ENCODE data around the gene MERTK. TPM values are rescaled to one million over a fixed set of nuclear protein-coding genes. Genes with fewer than 3 reads are reported as not detected.
"Not testable (repeated sequence)": the region's sequence is repeated elsewhere in the genome, so short reads cannot be mapped to it uniquely, and the experiment has no call there.

The MERTK gene
- total RNA-seq, 1 donor from 2014 or later, result 4.7 TPM

DNA sequence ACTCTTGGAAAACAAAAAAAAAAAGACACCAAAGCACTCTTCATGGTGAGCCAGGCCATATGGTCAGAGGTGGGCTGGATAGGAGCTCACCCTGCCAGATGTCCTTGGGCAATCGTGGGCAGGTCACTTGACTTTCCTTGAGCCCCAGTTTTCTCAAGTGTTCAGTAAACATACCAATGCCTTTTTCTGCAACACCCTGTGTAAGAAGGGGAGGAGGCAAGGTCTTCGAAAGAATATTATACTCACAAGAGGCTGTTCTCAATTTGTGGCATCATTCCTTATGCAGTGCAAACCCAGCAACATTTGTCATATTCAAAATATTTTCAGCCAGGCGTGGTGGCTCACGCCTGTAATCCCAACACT is 133.8 kb downstream of the MERTK start:
- Histone ChIP-seq H3K4me3 (no peak overlapping the region), H3K4me1 (peaks cover 11% of the 10 kb centered on the region), H3K27me3 (ENCODE audit: low read depth) (no peaks in the 10 kb centered on the region), H3K9me3 (replicated peaks) (no peaks in the 10 kb centered on the region), H3K27ac (replicated peaks) (peak overlapping the region; percentile 43), H3K36me3 (peaks cover 5% of the 10 kb centered on the region)
- TF ChIP-seq, protein P1, sequence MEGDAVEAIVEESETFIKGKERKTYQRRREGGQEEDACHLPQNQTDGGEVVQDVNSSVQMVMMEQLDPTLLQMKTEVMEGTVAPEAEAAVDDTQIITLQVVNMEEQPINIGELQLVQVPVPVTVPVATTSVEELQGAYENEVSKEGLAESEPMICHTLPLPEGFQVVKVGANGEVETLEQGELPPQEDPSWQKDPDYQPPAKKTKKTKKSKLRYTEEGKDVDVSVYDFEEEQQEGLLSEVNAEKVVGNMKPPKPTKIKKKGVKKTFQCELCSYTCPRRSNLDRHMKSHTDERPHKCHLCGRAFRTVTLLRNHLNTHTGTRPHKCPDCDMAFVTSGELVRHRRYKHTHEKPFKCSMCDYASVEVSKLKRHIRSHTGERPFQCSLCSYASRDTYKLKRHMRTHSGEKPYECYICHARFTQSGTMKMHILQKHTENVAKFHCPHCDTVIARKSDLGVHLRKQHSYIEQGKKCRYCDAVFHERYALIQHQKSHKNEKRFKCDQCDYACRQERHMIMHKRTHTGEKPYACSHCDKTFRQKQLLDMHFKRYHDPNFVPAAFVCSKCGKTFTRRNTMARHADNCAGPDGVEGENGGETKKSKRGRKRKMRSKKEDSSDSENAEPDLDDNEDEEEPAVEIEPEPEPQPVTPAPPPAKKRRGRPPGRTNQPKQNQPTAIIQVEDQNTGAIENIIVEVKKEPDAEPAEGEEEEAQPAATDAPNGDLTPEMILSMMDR (IDR thresholded peaks at IDR 0.05; ENCODE audit: borderline replicate concordance), result no peak
- intact Hi-C loops (cut with micrococcal nuclease), result no loop called here
- no peak for DNase-seq

DNA sequence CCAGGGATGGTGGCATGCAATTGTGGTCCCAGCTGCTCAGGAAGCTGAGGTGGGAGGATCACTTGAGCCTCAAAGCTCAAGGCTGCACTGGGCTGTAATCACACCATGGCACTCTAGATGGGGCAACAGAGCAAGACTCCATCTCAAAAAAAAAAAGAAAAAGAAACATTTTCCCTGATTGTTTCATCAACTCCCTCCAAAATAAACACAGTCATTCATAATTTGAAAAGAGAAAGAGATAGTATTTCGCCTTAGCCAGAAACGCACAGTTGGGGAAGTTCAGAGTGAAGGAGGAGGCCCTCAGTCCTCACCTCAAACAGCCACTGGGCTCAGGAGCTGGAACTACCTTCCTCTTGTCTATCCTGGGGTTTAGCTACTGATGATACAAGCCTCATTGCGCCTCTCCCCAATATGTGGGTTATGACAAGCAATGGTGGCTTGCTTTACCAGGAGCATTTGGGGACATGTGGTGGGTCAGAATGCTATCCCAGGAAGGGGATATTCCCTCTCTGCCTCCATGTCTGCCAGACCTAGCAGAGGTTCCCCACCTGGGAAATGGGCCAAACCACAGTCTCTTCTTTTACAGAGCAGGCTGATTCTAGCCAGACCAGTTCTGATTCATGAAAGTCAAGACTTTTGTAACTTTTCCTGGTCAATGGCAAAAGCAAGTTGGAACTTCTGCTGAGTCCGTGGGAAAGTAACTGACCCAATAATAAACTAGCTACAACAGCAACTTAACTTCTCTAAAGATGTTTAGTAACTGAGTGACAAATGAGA is 134.5 kb downstream of the MERTK start:
- peak overlapping the region; percentile 43 for H3K27ac ChIP-seq (replicated peaks)
- H3K36me3 ChIP-seq, result peaks cover 5% of the 10 kb centered on the region
- no peak overlapping the region for H3K4me3 ChIP-seq
- H3K9me3 ChIP-seq (replicated peaks), result no peaks in the 10 kb centered on the region
- intact Hi-C loops (cut with micrococcal nuclease), result no loop called here
- no peak for DNase-seq
- H3K4me1 ChIP-seq, result peaks cover 11% of the 10 kb centered on the region
- H3K27me3 ChIP-seq (ENCODE audit: low read depth), result no peaks in the 10 kb centered on the region
- TF ChIP-seq, protein P1 (IDR thresholded peaks at IDR 0.05; ENCODE audit: borderline replicate concordance), result peak; percentile 11

DNA sequence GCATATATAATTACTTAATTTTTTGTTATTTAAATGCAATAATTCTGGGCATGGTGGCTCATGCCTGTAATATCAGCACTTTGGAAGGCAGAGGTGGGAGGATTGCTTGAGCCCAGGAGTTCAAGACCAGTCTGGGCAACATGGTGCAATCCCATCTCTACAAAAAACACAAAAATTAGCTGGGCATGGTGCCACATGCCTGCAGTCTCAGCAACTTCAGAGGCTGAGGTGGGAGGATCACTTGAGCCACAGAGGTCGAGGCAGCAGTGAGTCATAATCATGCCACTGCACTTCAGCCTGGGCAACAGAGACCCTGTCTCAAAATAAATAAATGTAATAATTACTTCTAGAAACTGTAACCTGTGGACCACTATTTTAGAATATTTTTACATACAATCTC is 135.2 kb downstream of the MERTK start:
- TF ChIP-seq, protein P1 (IDR thresholded peaks at IDR 0.05; ENCODE audit: borderline replicate concordance), result no peak
- peaks cover 11% of the 10 kb centered on the region for H3K4me1 ChIP-seq
- no peaks in the 10 kb centered on the region for H3K27me3 ChIP-seq (ENCODE audit: low read depth)
- H3K36me3 ChIP-seq, result peaks cover 2% of the 10 kb centered on the region
- H3K4me3 ChIP-seq, result no peak overlapping the region
- H3K9me3 ChIP-seq (replicated peaks), result no peaks in the 10 kb centered on the region
- H3K27ac ChIP-seq (replicated peaks), result no peak overlapping the region
- intact Hi-C loops (cut with micrococcal nuclease), result no loop called here
- no peak for DNase-seq

DNA sequence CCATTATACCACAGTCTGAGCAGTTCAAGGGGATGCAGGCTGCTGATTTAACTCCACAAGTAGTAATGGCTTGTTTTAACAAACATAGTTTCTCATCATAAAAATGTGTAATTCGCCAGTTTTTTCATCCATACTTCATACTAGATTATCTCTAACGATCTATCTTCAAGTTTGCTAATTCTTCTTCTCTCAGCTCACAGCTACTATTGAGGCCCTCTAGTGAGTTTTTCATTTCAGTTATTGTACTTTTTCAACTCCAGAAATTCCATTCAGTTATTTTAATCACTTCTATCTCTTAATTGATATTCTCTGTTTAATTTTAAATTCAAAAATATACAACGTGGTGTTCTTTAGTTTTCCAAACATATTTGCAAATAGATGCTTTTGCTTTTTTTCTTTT is 136.5 kb downstream of the MERTK start:
- no peak for DNase-seq
- Histone ChIP-seq H3K4me1 (peaks cover 11% of the 10 kb centered on the region), H3K27ac (replicated peaks) (no peak overlapping the region), H3K9me3 (replicated peaks) (no peaks in the 10 kb centered on the region), H3K36me3 (no peaks in the 10 kb centered on the region), H3K4me3 (no peak overlapping the region), H3K27me3 (ENCODE audit: low read depth) (no peaks in the 10 kb centered on the region)
- TF ChIP-seq, protein P1 (IDR thresholded peaks at IDR 0.05; ENCODE audit: borderline replicate concordance), result no peak
- intact Hi-C loops (cut with micrococcal nuclease), result no loop called here

DNA sequence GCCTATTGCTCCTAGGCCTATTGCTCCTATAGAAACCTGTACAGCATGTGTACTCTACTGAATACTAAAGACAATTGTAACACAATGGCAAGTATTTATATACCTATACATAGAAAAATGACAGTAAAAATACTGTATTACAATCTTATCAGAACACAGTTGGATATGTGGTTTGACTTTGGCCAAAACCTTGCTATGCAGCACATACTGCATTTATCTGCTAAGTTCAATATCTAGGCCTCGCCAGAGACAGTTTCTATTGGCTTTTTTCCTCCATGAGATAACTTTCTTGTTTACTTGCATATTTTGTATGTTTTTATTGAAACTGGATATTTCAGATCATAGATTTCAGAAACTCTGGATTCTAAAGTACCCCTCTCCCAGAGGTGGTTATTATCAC is 137.4 kb downstream of the MERTK start:
- Histone ChIP-seq H3K36me3 (no peaks in the 10 kb centered on the region), H3K27ac (replicated peaks) (no peak overlapping the region), H3K4me1 (peaks cover 11% of the 10 kb centered on the region), H3K27me3 (ENCODE audit: low read depth) (no peaks in the 10 kb centered on the region), H3K9me3 (replicated peaks) (no peaks in the 10 kb centered on the region), H3K4me3 (no peak overlapping the region)
- intact Hi-C loops (cut with micrococcal nuclease), result no loop called here
- DNase-seq, result no peak
- TF ChIP-seq, protein P1 (IDR thresholded peaks at IDR 0.05; ENCODE audit: borderline replicate concordance), result no peak

DNA sequence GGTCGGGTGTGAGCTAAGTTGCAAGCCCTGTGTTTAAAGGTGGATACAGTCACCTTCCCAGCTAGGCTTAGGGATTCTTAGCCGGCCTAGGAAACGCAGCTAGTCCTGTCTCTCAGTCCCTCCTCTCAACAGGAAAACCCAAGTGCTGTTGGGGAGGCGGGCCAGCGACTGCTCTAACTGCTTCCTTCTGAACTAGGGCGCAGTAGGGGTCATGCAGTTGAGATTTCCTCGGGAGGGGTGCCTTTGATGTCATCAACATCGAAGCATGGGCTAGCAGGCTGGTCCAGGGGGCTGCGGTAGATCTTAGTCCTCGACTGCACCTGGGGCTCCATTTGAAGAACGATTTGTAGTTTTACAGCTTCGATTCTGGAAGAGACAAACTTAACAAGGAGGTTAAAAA is 141.1 kb downstream of the MERTK start:
- H3K9me3 ChIP-seq (replicated peaks); H3K4me3 ChIP-seq; H3K27ac ChIP-seq (replicated peaks); H3K4me1 ChIP-seq; DNase-seq; H3K36me3 ChIP-seq; H3K27me3 ChIP-seq (ENCODE audit: low read depth); intact Hi-C loops (cut with micrococcal nuclease): not testable (repeated sequence)

DNA sequence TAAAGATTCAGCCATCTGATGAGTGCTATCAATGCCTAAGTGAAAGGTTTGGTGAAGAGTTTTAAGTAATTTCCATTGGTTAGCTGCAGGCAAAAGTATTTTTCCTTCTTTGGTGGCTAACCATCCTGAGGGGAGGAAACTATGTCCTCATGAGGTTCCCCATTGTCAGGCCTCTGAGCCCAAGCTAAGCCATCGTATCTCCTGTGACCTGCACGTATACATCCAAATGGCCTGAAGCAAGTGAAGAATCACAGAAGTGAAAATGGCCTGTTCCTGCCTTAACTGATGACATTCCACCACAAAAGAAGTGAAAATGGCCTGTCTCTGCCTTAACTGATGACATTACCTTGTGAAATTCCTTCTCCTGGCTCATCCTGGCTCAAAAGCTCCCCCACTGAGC is 141.7 kb downstream of the MERTK start:
- H3K9me3 ChIP-seq (replicated peaks), result peaks cover 15% of the 10 kb centered on the region
- H3K27ac ChIP-seq (replicated peaks); DNase-seq; H3K27me3 ChIP-seq (ENCODE audit: low read depth); H3K4me3 ChIP-seq; H3K4me1 ChIP-seq; intact Hi-C loops (cut with micrococcal nuclease); H3K36me3 ChIP-seq: not testable (repeated sequence)

DNA sequence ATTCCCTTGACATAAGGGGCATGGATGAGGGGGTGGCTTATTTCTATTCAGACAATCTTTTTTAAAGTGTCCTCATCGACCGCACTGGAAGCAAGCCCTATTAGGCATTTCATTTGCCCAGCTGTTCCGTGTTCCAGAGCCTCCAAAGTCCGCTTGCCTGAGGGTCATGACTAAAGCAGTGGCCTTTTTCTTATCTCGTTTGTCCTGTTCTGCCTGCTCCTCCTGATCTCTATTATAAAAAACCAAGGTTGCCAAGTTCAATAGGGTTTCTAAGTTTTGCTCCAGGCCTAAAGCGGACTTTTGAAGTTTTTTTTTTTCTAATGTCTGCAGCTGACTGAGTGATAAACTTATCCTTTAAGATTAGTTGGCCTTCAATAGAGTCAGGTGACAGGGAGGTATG is 143.1 kb downstream of the MERTK start:
- H3K27ac ChIP-seq (replicated peaks); DNase-seq; H3K27me3 ChIP-seq (ENCODE audit: low read depth); H3K4me1 ChIP-seq; H3K36me3 ChIP-seq; intact Hi-C loops (cut with micrococcal nuclease); H3K4me3 ChIP-seq: not testable (repeated sequence)
- H3K9me3 ChIP-seq (replicated peaks), result peaks cover 23% of the 10 kb centered on the region
